OCI-LY7 (cell line): Measurements from ENCODE around the gene TBC1D10A. TPM values are rescaled to one million over a fixed set of nuclear protein-coding genes. Genes with fewer than 3 reads are reported as not detected.

Source experiments
- BruUV-seq: library from RNA; stranded (reverse); fragments of 400-500 nt; replicated peaks from 2 replicates; lab custom pipeline; 2021; lab: Mats Ljungman, UMichigan
- CTCF ChIA-PET: fragments of 300-600 bp; sonication (Branson Sonifier 250); formaldehyde crosslinking; loops from one replicate; lab custom pipeline; 2022; ENCODE audit warnings: antibody characterized with exemption; ENCODE audit not compliant: unreplicated experiment; lab: Charles Lee
- POLR2A ChIA-PET: fragments of 300-600 bp; sonication (Branson Sonifier 250); formaldehyde crosslinking; loops from one replicate; lab custom pipeline; 2022; ENCODE audit warnings: antibody characterized with exemption; lab: Charles Lee
- DNase-seq: peaks from one replicate; pipeline ENCODE4 v3.0.0-alpha.2; 2015; ENCODE audit warnings: low spot score
- H2AFZ ChIP-seq: fragments of 200-600 bp; sonication (generic), shearing (Covaris generic); 2 replicates; pipeline ENCODE4 v1.6.1; 2014; ENCODE audit warnings: mild to moderate bottlenecking, antibody characterized with exemption, low read length, moderate library complexity
- H3K27ac ChIP-seq: fragments of 200-600 bp; sonication (generic); 2 replicates; pipeline ENCODE4 v1.5.1; 2014; ENCODE audit warnings: mixed run types, low read depth, mild to moderate bottlenecking, moderate library complexity, low read length, inconsistent platforms; ENCODE audit not compliant: poor library complexity, severe bottlenecking
- H3K36me3 ChIP-seq: fragments of 200-600 bp; sonication (generic); 2 replicates; pipeline ENCODE4 v1.6.1; 2014; ENCODE audit warnings: mild to moderate bottlenecking, antibody characterized with exemption, low read length, moderate library complexity, mixed read lengths; ENCODE audit not compliant: insufficient read depth
- H3K4me1 ChIP-seq: fragments of 200-600 bp; sonication (generic); 2 replicates; pipeline ENCODE4 v1.5.1; 2014; ENCODE audit warnings: mild to moderate bottlenecking, low read length; ENCODE audit not compliant: insufficient read depth, poor library complexity, severe bottlenecking
- H3K4me2 ChIP-seq: fragments of 200-600 bp; sonication (generic); 2 replicates; pipeline ENCODE4 v1.6.1; 2014; ENCODE audit warnings: mild to moderate bottlenecking, low read length
- H3K4me3 ChIP-seq: fragments of 200-600 bp; sonication (generic); 2 replicates; pipeline ENCODE4 v1.5.1; 2014; ENCODE audit warnings: mild to moderate bottlenecking, low read depth, low read length; ENCODE audit not compliant: poor library complexity, severe bottlenecking
- H3K79me2 ChIP-seq: fragments of 200-600 bp; sonication (generic); 2 replicates; pipeline ENCODE4 v1.6.1; 2016; ENCODE audit warnings: low read depth, mild to moderate bottlenecking, low read length, moderate library complexity, mixed read lengths; ENCODE audit not compliant: insufficient read depth
- H3K9me2 ChIP-seq: fragments of 200-600 bp; sonication (generic); 2 replicates; pipeline ENCODE4 v1.6.1; 2016; ENCODE audit warnings: mild to moderate bottlenecking, low read length, mixed read lengths; ENCODE audit not compliant: insufficient read depth
- H3K9me3 ChIP-seq: fragments of 200-600 bp; sonication (generic); 2 replicates; pipeline ENCODE4 v1.6.1; 2014; ENCODE audit warnings: mild to moderate bottlenecking, mixed run types, low read length, mixed read lengths
- H4K20me1 ChIP-seq: fragments of 200-600 bp; sonication (generic); 2 replicates; pipeline ENCODE4 v1.6.1; 2014; ENCODE audit warnings: mild to moderate bottlenecking, antibody characterized with exemption, low read length, moderate library complexity, mixed read lengths; ENCODE audit not compliant: insufficient read depth
- EZH2phosphoT487 ChIP-seq: fragments of 200-600 bp; sonication (generic); IDR thresholded peaks from 2 replicates; pipeline ENCODE4 v1.6.1; 2018; ENCODE audit warnings: low read depth, borderline replicate concordance, mild to moderate bottlenecking, mixed run types, antibody characterized with exemption, low read length, moderate library complexity, mixed read lengths
- intact Hi-C: fragments of 100-400 bp; cut with micrococcal nuclease; formaldehyde crosslinking; loops from one replicate; pipeline ENCODE4 v1.10.0; 2022; ENCODE audit not compliant: unreplicated experiment
- total RNA-seq, 2 experiments: library from RNA; depleted of rRNA in 1 of 2; stranded (reverse); fragments of >200 nt in 1 of 2; shearing (Covaris generic) in 1 of 2; gene quantifications; 2 replicates each; pipeline ENCODE4 v1.2.3, GENCODE V29; 2014 to 2022
- TF ChIP-seq, protein P1 (sequence below): fragments of 200-600 bp; sonication (generic); conservative IDR thresholded peaks from 2 replicates; pipeline ENCODE4 v1.5.1; 2014; ENCODE audit warnings: mild to moderate bottlenecking, antibody characterized with exemption, low read length, moderate library complexity, mixed read lengths

The TBC1D10A gene
- total RNA-seq, 2 experiments from 2014 or later: 15.1 to 16.2 TPM

DNA sequence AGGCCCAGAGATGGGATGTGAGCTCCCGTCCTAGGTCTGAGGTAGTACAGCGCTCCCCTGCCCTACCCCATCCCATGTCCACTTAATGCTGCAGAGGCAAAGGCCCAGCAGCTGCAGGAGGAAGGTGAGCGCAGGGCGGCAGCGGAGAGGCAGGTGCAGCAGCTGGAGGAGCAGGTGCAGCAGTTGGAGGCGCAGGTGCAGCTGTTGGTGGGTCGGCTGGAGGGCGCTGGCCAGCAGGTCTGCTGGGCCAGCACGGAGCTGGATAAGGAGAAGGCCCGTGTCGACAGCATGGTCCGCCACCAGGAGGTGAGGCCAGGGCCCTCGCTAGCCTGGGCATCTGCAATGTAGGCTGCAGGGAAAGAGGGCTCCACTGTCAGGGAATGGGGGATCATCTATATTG is 45.2 kb upstream of the TBC1D10A start:
- Histone ChIP-seq H3K4me2 (no peak overlapping the region), H3K27ac (no peak overlapping the region), H3K4me1 (no peaks in the 10 kb centered on the region), H3K9me3 (no peaks in the 10 kb centered on the region), H4K20me1 (no peaks in the 10 kb centered on the region), H3K9me2 (no peaks in the 10 kb centered on the region), H2AFZ (no peak overlapping the region), H3K79me2 (no peaks in the 10 kb centered on the region), H3K4me3 (no peak overlapping the region), H3K36me3 (no peaks in the 10 kb centered on the region)
- no TSS peak for BruUV-seq
- DNase-seq: no peak
- intact Hi-C loops: no loop called here
- TF ChIP-seq, protein P1, sequence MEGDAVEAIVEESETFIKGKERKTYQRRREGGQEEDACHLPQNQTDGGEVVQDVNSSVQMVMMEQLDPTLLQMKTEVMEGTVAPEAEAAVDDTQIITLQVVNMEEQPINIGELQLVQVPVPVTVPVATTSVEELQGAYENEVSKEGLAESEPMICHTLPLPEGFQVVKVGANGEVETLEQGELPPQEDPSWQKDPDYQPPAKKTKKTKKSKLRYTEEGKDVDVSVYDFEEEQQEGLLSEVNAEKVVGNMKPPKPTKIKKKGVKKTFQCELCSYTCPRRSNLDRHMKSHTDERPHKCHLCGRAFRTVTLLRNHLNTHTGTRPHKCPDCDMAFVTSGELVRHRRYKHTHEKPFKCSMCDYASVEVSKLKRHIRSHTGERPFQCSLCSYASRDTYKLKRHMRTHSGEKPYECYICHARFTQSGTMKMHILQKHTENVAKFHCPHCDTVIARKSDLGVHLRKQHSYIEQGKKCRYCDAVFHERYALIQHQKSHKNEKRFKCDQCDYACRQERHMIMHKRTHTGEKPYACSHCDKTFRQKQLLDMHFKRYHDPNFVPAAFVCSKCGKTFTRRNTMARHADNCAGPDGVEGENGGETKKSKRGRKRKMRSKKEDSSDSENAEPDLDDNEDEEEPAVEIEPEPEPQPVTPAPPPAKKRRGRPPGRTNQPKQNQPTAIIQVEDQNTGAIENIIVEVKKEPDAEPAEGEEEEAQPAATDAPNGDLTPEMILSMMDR: no peak
- no peak for TF ChIP-seq EZH2phosphoT487
- POLR2A ChIA-PET: no interaction called here
- CTCF ChIA-PET: no interaction called here

DNA sequence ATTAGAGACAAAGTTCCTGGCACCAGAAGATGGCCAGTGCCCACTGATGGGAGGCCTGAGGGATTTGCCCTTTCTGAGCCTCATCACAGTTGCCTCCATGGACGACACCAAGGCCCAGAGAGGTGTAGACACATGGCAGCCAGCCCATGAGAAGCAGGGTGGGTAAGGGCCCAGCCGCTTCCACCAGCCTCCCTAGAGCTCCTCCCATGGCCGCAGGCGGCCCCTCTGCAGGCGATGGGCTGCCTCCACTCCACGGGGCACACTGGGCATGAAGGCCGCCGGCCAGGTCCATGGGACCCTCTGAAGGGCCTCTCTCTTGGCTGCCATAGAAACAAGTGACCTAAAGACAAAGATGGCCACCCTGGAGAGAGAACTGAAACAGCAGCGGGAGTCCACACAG is 44.6 kb upstream of the TBC1D10A start:
- no peak overlapping the region for H2AFZ ChIP-seq
- CTCF ChIA-PET: no interaction called here
- no peaks in the 10 kb centered on the region for H3K4me1 ChIP-seq
- no peaks in the 10 kb centered on the region for H3K9me2 ChIP-seq
- no TSS peak for BruUV-seq
- POLR2A ChIA-PET: no interaction called here
- H3K27ac ChIP-seq: no peak overlapping the region
- no peak overlapping the region for H3K4me2 ChIP-seq
- H3K4me3 ChIP-seq: no peak overlapping the region
- DNase-seq: no peak
- no peaks in the 10 kb centered on the region for H3K36me3 ChIP-seq
- H4K20me1 ChIP-seq: no peaks in the 10 kb centered on the region
- no peaks in the 10 kb centered on the region for H3K79me2 ChIP-seq
- H3K9me3 ChIP-seq: no peaks in the 10 kb centered on the region
- intact Hi-C loops: no loop called here
- no peak for TF ChIP-seq EZH2phosphoT487
- TF ChIP-seq, protein P1: no peak

DNA sequence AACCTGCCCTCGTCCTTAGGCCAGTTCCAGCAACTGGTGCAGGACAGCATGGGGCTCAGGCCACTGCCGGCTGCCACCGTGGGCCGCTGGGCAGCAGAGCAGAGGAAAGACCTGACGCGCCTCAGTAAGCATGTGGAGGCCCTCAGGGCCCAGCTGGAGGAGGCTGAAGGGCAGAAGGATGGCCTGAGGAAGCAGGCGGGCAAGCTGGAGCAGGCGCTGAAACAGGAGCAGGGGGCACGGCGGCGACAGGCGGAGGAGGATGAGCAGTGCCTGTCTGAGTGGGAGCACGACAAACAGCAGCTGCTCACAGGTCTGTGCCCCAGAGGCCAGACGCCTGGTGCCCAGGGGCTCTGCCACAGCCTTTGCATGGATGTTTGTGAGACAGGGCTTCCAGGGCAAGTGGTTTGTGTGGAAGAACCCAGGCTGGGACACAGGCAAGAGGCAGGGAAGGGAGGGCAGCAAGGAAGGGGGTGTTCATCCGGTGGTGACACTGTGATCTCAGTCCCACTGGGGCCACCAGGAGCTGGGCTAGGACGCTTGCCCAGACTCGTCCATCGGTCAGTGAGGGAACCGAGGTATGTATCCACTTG is 44.0 kb upstream of the TBC1D10A start:
- no peak overlapping the region for H3K4me2 ChIP-seq
- no peak overlapping the region for H3K27ac ChIP-seq
- no peaks in the 10 kb centered on the region for H3K9me2 ChIP-seq
- no TSS peak for BruUV-seq
- no peaks in the 10 kb centered on the region for H3K4me1 ChIP-seq
- intact Hi-C loops: no loop called here
- ChIA-PET CTCF (no interaction called here), POLR2A (no interaction called here)
- no peaks in the 10 kb centered on the region for H3K9me3 ChIP-seq
- DNase-seq: no peak
- H4K20me1 ChIP-seq: no peaks in the 10 kb centered on the region
- TF ChIP-seq, protein P1: no peak
- TF ChIP-seq EZH2phosphoT487: no peak
- no peaks in the 10 kb centered on the region for H3K79me2 ChIP-seq
- H3K4me3 ChIP-seq: no peak overlapping the region
- no peaks in the 10 kb centered on the region for H3K36me3 ChIP-seq
- no peak overlapping the region for H2AFZ ChIP-seq
